NCI-H146 (cell line): ENCODE measurements around the gene ADAM12.

Experiments
- DNase-seq: peaks from one replicate; lab custom pipeline; 2025; lab: John Stamatoyannopoulos, UW

Gene ADAM12

DNA sequence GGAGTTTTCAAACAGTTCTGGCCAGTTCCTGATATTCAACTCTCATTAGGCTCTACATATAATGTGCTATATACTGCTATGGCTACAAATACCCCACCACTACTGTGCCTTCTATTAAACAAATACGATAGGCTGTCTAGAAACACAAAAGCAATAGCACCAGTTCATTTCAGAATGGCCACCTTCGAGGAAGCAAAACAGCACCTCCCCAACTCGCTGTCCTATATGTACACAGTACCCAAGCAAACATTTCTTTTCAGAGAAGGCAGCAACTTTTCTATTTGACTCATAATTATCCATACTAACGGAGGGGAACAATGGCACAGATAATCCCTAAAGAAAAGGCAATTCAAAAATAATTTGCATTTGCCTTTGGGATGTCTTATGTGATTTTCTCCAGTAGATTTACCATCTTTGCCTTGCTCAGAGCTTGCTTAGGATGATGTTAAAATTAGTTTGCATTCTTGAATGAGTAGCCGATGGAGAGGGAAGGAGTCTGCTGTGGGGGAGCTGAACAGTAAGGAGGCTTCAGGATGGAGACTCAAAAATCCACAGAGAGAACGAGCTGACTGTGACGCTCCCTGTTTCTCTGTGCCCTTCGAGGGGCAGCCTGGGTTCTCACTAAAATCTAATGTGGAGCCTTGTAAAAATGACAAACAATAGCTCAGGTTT is 273.3 kb downstream of the ADAM12 start:
- DNase-seq = peak; percentile 75

DNA sequence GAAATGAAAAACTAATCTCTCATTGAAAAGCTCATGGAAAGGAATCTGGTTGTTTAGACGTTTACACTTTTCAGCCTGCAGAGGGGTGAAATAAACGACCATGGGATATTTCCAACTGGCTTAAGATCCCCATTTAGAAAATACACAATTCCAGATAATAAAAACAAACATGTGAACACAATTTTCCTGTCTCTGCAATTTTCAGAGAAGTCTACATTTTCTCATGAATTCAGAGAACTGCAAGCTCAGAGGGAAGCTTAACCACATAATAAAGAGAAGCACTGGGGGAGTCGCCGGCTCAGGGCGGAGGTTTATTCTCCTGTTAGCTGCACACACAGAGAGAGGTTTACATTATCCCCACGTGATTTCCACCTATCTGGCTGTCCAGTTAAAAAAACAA is 276.8 kb downstream of the ADAM12 start:
- no peak for DNase-seq

DNA sequence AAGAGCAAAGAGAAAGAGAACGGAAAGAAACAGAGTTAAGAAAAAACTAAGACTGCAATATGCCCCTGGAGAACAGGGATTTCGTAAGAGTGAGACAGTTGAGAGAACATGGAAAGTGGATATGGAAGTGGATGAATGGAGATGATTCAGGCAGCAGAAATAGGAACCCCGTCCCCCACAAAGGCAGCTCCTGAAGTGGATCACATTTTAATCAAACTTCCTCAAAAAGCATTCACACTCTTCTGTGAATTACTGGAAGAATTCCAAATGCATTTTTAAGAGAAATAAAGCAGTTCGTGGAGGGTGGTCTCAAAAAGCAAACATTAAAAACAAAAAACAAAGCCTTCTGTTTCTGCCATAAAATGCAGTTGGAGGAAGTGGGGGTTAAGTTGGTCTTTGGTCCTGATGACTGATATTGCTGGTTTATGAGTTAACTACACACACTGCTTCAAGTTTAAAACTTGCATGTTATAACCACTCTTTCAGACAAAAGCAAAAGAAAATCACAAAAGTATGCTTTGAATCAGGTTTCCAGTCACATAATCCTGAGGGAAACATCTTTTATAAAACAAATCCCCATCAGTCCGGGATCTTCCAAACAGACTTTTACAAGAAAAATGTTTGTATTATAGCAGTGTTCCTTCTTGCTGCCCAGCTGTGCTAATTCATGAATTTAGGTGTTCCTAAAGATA is 277.6 kb downstream of the ADAM12 start:
- DNase-seq = no peak

DNA sequence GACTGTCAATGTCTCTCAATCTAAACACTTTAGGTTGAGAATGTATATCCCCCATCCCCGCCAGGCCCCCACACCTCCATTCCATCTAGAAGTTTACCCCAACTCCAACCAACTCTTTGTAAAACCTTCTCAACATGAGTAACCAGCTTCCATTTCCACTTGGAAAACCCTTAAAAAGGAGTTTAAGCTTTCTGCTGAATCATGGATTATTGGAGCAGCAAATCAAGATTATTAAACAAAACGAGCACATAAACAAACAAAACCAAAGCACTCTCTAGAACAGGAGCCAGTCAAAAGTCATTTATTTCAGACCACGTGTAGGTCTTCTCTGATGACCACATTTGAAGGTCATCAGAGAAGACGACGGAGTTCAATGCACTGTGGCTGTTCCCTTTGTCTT is 278.4 kb downstream of the ADAM12 start:
- no peak for DNase-seq

DNA sequence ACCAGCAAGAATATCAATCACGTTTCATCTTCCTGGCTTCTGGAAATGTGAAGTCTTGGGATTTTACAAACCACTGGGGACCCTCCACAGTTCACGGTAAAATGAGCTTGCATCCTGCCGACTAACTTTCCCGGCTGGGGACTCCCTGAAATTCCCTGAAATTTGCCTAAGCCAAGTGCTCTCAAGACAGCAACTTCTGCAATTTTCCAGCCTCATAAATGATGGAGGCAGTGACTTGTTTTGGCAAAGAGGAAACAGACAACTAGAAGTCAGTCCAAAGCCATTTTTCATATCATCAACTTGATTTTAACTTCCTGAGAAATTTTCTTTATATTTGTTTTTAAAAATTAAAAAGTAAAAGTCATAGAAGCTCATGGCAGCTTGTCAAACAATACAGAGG is 279.6 kb downstream of the ADAM12 start:
- no peak for DNase-seq

DNA sequence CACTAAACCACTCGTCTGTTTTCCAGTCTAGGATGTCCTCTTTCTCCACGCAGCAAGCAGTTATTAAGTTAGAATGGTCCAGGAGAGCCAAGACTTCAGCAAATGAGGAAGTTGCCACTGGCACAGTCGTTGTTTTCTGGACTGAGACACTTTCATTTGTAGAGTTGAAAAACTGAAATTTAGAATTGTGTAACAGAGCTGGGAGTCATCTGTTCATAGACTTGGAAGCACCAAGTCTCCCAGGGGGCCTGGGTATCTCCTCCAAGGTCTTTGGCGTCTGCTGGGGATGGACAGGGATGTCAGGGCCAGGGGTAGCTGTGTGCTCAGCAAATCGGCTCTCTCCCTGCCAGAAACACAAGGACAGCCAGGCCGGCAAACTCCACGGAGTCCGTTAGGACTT is 283.5 kb downstream of the ADAM12 start:
- DNase-seq = no peak

DNA sequence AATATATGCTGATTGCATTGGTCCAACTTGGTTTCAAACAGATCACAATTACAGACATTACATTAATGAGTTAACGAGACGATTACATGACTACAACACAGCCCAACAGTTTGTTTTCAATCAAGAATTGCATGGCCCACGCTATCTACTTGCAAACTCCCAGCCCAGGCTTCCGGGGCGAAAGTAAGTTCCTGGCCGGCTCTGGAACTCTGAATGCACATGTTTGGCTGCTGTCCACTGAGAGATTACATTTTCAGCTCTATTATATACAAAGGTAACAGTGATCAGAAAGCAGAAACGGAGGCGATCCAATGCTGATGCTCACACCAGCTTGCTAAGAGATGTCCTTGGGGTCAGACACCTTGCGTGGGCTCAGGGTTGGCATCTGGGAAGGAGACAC is 285.6 kb downstream of the ADAM12 start:
- no peak for DNase-seq

DNA sequence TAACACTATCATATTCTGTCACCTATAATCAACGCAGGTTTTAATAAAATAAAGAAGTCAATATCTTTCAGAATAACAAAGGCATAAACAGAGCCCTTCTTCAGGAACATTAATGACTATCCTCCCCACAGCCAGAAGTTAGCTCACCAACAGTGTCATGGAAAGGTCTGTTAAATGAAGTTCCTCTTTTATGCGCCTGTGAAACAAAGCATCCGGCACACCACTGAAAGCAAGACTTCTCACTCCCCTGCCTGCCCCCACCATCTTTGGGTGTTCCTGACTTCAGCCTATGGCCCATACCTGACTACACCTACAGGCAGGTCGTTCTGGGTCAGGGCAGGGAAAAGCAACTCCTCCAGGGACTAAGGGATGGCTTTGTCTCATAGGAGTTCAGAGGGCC is 286.5 kb downstream of the ADAM12 start:
- no peak for DNase-seq

DNA sequence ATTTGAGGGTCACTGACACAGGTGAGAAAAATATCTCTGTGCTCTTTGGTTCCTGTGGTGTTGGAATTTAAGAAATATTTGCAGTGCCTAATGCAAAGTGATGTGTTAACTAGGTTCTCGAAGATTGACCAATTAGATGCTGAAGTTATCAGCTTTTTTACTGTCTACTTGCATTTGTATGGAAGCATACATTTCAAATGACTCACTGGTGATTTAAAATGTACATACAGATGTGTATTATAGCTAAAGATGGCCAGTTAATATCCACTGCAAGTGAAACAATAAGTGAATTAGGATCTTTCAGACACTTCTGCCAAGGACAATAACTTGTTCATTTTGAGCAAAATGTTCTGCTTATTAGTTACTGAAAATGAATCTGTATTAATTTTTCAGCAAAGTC is 287.0 kb downstream of the ADAM12 start:
- DNase-seq = no peak

DNA sequence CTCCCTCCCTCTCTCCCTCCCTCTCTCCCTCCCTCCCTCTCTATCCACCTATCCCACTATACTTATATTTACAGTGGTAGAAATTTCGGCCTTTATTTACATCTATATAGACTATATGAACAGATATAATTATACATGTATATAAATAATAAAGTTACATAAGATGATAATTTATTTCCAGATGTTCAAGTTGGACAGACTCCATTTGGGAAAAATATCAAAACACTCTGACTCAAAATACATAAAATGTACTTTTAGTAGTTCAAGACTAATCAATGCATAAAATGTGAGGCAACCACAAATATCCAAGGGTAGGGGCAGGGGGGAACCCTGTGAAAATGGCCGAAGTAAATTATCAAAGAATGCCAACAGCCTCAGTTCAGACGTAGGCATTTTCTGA is 288.9 kb downstream of the ADAM12 start:
- no peak for DNase-seq

DNA sequence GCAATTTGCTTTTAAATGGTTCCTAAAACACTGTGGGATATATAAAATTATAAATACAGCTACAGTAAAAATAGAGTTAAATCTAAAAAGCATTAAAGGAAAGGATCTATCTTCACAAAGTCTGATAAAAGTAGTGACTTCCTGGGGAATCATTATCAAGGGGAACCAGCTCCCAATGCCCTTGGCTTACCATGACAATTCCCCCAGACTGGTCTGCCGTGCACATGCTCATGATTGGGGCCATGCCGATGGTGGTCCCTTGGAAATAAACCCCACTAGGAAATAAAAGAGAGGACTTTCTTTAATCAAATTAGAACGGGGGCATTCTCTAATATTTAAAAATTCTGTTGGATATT is 290.1 kb downstream of the ADAM12 start:
- no peak for DNase-seq

DNA sequence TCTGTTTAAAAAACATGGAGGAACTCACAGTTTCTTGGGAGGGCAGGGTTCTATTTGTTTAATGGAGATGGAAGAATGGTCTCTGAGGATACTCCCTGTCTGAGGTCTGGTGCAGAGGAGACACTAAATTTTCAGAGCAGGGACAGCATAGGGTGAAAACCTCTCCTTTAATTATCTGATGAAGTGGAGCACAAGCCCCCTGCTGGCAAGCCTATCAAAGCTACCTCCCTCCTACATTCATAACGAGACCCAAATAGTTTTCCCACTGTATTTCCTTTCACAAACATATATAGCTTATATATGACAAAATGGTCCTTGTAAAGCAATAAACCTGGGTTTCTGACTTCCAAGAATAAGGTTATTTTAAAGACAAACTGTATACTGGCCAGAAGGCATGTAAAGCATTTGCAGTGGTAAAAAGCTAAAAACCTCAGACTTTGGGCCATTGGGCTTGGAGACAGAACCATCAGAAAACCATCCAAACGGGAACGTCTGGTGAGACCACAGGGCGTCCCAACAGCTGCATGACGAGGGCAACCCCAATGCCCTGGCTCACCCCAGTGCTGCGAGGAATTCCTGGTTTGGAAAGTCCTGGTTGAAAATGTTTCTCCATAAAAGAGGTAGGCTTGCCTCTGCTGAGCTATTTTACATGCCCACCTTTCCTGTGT is 290.6 kb downstream of the ADAM12 start:
- DNase-seq = peak; percentile 21

DNA sequence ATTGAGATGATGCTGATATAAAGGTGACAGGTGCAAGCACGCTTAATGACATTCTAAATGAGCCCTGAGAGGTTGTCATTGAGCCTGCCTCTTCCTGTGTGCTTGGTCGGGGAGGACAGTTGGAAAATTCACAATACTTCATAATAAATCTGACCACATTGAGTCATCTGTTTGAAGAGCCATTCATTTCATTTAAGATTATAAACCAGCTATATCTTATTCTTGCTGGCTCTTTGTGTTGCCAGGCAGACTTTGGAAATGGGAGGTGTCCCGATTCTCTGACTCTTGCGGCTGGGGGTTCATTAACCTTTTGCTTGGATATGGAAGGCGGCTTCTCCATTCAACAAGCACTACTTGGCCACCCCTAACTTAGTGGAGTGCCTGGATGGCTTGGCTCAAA is 293.7 kb downstream of the ADAM12 start:
- DNase-seq = peak; percentile 60

DNA sequence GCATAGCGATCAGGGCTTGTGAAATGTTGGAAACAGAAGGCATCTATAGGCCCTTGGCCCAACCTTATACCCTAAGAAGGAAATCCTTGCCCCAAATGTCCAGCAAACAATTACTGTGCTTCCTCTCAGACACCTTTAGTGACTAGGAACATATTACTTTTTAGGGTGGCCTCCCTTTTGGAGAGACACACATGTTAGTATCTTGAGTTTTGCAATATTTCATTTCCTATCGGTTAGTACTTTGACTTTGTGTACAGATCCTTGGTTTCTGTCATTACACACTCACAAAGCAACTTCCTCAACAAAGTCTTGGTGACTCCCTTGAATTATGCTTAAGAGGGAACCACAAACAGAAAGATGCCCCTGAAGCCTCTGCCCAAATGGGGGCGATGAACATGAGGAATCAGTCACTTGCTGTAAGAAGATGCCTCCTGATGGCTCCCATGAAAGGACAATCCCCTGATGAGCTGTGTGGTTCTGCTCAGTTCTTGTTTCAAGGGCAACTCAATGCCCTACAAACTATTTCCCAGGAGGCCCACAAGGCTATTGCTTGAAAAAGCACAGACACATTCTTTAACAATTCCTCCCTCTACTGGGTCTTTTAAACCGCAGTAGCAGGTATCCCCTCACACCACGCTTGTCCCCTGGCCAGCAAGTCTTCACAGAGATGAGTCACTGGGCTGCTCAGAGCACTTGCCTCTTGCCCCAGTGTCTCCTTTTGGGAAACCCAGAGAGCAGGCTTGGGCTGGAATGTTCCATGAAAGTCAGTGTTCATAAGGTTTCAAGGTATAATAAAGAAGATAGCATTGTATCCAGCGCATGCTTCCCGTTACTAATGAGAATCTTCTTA is 295.7 kb downstream of the ADAM12 start:
- DNase-seq = no peak

DNA sequence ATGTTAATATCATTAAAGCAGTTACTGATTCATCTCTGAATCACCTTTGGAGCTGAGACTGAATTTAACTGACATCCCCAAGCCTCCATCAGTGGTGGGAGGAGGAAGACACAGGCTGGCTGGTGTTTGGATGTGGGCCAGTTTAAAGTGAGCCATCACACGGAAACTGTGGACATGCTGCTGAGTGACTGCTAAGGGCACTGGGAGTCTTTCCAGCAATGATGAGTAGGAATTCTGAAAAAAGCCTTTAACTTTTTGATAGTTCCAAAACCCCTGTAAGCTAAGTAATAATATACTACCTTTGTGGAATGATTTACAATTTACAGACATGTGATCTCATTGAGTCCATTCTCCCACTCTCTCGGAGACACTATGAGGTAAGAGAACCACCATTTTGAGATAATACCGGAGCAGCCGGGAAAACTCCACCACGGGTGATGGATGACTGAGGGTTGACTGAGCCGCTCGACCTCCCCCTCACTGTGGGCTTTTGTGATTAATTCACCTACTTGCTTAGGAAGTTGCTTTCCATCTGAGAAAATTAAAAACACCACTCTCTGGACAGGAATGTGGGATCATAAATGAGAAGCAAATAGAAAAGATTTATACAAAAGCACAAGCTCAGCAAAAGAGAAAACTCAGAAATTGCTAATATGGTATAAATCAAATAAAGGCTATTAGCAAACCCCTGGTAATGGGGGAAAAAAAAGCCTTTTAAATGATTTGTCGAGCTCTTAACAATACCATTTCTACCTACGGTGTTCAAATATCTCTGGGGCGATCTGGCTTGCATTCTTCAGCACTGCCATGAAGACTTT is 297.2 kb downstream of the ADAM12 start:
- no peak for DNase-seq

DNA sequence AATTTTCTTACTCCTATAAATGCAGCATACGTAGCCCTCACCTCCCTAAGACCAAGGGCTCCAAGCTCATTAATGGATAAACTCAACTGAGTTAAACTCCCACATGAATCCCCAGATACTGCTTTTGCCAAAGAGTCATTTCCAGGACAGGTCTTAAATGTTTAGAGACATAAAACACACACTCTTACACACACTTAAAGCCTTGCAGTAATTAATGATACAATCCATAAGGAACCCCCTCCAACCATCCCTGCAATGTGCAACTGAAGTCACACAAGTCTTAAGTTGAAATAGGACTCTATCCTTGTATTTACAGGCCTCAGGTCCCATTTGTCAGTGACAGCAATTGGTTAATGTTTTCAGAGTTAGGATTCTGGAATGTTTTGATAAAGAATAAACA is 297.8 kb downstream of the ADAM12 start:
- DNase-seq = no peak

DNA sequence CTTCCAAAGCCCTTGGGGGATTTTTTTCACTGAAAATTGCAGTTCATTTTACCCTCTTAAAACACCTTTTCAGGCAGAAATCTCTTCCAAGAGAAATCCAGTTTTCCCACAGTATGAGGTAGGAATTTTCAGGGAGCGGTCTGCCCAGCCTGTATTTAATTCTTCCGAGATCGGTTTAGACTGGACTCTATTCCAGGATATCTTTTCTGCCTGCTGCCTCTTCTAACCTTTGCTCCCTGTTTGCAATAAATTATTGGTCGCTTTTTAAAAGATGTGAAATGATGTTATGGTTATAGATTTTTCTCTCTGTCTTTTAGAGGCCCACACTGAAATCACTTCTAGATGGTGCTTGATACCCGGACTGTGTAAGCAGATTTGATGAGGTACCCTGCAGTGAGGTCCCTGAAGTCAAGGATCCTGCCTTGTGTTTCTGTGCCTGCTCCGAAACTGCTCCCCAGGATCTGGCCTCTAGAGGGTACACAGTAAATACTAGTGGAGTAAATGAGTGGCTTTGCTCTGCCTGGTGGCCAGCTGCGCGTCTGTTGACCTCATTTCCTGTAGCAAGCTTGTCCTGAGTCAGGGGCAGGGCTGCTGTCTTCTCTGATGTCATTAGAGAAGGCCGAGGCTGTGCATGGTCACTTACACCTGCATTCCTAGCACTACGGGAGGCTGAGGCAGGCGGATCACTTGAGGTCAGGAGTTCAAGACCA is 300.3 kb downstream of the ADAM12 start:
- DNase-seq = peak; percentile 61

DNA sequence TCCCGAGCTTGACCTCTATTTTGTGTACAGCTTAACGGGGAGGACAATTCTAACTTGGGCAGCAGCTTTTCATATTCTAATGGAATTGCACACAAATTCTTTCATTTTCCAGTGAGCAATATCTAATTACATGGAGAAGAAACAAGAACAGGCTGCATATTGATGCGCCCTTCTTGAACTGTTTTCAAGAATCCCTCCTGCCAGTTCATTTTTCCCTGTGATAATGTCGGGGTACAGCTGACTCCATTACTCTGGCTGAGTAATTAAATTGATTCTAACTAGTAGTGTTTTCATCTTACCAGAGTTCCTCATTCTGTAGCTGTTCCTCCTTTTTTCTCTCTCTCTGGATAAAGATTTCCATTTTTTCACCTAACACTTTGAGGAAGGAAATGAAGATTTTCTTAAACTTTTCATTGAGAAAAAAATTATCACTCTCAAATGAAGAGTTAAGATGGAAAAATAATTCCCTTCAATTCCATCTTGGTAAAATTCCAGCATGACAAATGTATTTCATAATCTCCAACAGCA is 301.1 kb downstream of the ADAM12 start:
- DNase-seq = no peak

DNA sequence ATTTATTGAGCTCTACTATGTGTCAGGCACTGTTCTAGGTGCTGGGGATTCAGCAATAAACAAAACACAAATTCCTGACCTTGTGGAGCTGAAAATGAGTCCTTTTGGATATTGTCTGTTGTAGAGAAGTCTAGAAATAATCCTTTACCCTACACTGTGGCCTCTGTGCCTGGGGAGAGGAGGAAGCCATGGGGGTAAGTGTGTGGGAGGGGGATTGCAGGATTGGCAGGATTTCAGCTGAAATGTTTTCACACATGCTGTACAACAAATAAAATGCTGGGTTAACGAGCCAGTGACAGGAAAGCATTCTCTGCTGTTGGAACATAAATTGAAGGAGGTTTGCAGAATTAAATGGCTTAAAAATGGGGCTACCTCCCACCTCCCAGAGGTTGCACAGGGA is 302.5 kb downstream of the ADAM12 start:
- no peak for DNase-seq

DNA sequence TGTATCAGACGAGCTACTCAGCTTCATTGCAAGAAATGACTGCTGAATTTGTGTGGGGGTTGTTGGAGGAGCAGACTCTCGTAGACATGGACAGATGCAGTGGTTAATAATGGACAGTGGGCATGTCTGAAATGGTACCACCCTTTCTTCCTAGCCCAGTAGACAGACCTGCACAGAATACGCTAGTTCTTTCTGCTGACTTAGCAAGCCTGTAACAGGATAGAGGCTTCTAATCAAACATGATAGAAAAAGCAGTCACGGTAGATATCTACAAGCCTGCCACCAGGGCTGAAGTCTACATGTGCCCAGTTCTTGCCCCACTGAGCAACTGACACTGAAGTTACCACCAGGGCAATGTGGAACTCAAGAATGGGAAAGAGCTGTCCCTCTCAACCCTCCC is 303.9 kb downstream of the ADAM12 start:
- DNase-seq = no peak

DNA sequence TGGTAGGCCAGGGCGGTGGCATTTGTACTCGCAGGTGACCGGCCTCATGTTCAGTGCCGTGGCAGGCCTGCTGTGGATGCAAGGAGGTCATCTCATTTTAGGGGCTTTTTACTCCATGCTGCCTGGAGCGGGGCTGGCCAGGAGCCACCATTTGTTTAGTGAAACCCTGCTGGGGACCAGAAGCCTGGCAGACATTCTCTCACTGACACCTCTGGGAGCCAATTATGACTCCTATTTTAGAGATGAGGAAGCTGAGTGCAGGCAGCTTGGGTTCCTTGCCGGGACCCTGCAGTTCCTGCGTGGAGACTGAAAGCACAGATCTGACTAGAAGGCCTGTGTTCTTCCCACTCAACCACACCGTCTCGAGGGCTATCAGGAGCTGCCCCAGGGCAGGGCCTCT is 305.3 kb downstream of the ADAM12 start:
- no peak for DNase-seq
